GM12878 (cell line): ENCODE measurements around the gene CDK16. TPM values are rescaled to one million over a fixed set of nuclear protein-coding genes. Genes with fewer than 3 reads are reported as not detected.

Experiments
- BCL11A ChIP-seq: IDR thresholded peaks from 2 replicates; pipeline ENCODE4 v1.6.1; 2011; ENCODE audit warnings: low read depth, low read length
- CEBPB ChIP-seq, 2 experiments: fragments of 150-350 bp in 1 of 2; IDR thresholded peaks; 2 replicates each; pipeline ENCODE4 v1.6.1; 2012 to 2014; ENCODE audit warnings: low read depth in 2 of 2, low read length in 2 of 2, borderline replicate concordance in 1 of 2, inconsistent platforms in 1 of 2
- CHD1 ChIP-seq: IDR thresholded peaks from 2 replicates; pipeline ENCODE4 v1.6.1; 2012; ENCODE audit warnings: low read depth, low read length, improper control_type of control experiment
- ESRRA ChIP-seq: IDR thresholded peaks from 2 replicates; pipeline ENCODE4 v1.6.1; 2012; ENCODE audit warnings: mild to moderate bottlenecking, low read length, improper control_type of control experiment
- EZH2 ChIP-seq: IDR thresholded peaks from 2 replicates; pipeline ENCODE4 v1.6.1; 2012; ENCODE audit warnings: low read depth, mild to moderate bottlenecking, control low read depth, inconsistent platforms, low read length, borderline replicate concordance; ENCODE audit not compliant: control insufficient read depth
- GATAD2B ChIP-seq: fragments of 450-650 bp; conservative IDR thresholded peaks from 2 replicates; pipeline ENCODE4 v1.6.1; 2017; ENCODE audit warnings: low read depth, mild to moderate bottlenecking, moderate library complexity
- HDGF ChIP-seq: fragments of 450-650 bp; IDR thresholded peaks from 2 replicates; pipeline ENCODE4 v1.6.1; 2016; ENCODE audit warnings: antibody characterized with exemption
- JUNB ChIP-seq: IDR thresholded peaks from 2 replicates; pipeline ENCODE4 v1.6.1; 2016; ENCODE audit warnings: antibody characterized with exemption, mild to moderate bottlenecking
- JUND ChIP-seq: IDR thresholded peaks from 2 replicates; pipeline ENCODE4 v1.6.1; 2012; ENCODE audit warnings: low read depth, mild to moderate bottlenecking, low read length, improper control_type of control experiment, moderate library complexity
- PML ChIP-seq: IDR thresholded peaks from 2 replicates; pipeline ENCODE4 v1.6.1; 2012; ENCODE audit warnings: low read length, inconsistent platforms
- SIX5 ChIP-seq: IDR thresholded peaks from 2 replicates; pipeline ENCODE4 v1.6.1; 2011; ENCODE audit warnings: mild to moderate bottlenecking, low read depth, low read length, moderate library complexity; ENCODE audit not compliant: severe bottlenecking
- SMAD5 ChIP-seq: IDR thresholded peaks from 2 replicates; pipeline ENCODE4 v1.6.1; 2016; ENCODE audit warnings: antibody characterized with exemption, low read depth
- SUPT20H ChIP-seq: IDR thresholded peaks from 2 replicates; pipeline ENCODE4 v1.6.1; 2011; ENCODE audit warnings: low read depth, mild to moderate bottlenecking, low read length, moderate library complexity, borderline replicate concordance; ENCODE audit not compliant: control insufficient read depth
- TCF12 ChIP-seq: IDR thresholded peaks from 2 replicates; pipeline ENCODE4 v1.6.1; 2011; ENCODE audit warnings: low read depth, mild to moderate bottlenecking, low read length
- TCF7 ChIP-seq: IDR thresholded peaks from 2 replicates; pipeline ENCODE4 v1.6.1; 2014; ENCODE audit warnings: antibody characterized with exemption, borderline replicate concordance
- WRNIP1 ChIP-seq: IDR thresholded peaks from 2 replicates; pipeline ENCODE4 v1.6.1; 2011; ENCODE audit warnings: low read depth, low read length, improper control_type of control experiment, borderline replicate concordance
- ZNF622 ChIP-seq: fragments of 450-650 bp; IDR thresholded peaks from 2 replicates; pipeline ENCODE4 v1.6.1; 2017; ENCODE audit warnings: mild to moderate bottlenecking, inconsistent platforms
- polyA plus RNA-seq, 11 experiments: library from polyadenylated mRNA; depleted of rRNA in 4 of 11; unstranded in 6 of 11; stranded (reverse) in 5 of 11; fragments of >200 nt; fragmentation: Nextera tagmentation in 4 of 11; fragmentation: Illumina TruSeq in 1 of 11; extraction: Ambion mirVana in 4 of 11; extraction: Trizol in 1 of 11; gene quantifications; 1 replicate in 1 of 11; 2 replicates in 10 of 11; pipeline versions ENCODE4 v1.2.1 to v1.2.3, GENCODE V29; 2011 to 2016; ENCODE audit warnings: inconsistent platforms in 2 of 11, missing spikeins in 2 of 11, low read depth in 1 of 11
- total RNA-seq, 4 experiments: library from RNA; depleted of rRNA in 3 of 4; stranded (reverse); fragments of >200 nt in 3 of 4; fragmentation: Illumina TruSeq in 1 of 4; extraction: Trizol in 1 of 4; gene quantifications; 2 replicates each; pipeline versions ENCODE4 v1.2.1 to v1.2.3, GENCODE V29; 2013 to 2021
- TF ChIP-seq, protein P1 (sequence below): IDR thresholded peaks from 2 replicates; pipeline ENCODE4 v1.6.1; 2012; ENCODE audit warnings: low read depth, low read length, improper control_type of control experiment
- TF ChIP-seq, protein P2 (sequence below): IDR thresholded peaks from 2 replicates; pipeline ENCODE4 v1.6.1; 2011; ENCODE audit warnings: borderline replicate concordance, low read depth, mild to moderate bottlenecking, moderate library complexity, low read length; ENCODE audit not compliant: insufficient read depth, poor library complexity, severe bottlenecking
- TF ChIP-seq, protein P3 (sequence below): fragments of 450-650 bp; IDR thresholded peaks from 2 replicates; pipeline ENCODE4 v1.6.1; 2017; ENCODE audit warnings: antibody characterized with exemption, mild to moderate bottlenecking, moderate library complexity
- TF ChIP-seq, protein P4 (sequence below): fragments of 450-650 bp; formaldehyde crosslinking; IDR thresholded peaks from 2 replicates; pipeline ENCODE4 v1.4.0; 2020; ENCODE audit warnings: mild to moderate bottlenecking, moderate library complexity

The CDK16 gene
- total and polyA plus RNA-seq, 10 of the 15 experiments (the other 5 are each of a cell fraction or from before 2014, with no cell fraction given): 2.4 to 75.1 (median 48.2) TPM

DNA sequence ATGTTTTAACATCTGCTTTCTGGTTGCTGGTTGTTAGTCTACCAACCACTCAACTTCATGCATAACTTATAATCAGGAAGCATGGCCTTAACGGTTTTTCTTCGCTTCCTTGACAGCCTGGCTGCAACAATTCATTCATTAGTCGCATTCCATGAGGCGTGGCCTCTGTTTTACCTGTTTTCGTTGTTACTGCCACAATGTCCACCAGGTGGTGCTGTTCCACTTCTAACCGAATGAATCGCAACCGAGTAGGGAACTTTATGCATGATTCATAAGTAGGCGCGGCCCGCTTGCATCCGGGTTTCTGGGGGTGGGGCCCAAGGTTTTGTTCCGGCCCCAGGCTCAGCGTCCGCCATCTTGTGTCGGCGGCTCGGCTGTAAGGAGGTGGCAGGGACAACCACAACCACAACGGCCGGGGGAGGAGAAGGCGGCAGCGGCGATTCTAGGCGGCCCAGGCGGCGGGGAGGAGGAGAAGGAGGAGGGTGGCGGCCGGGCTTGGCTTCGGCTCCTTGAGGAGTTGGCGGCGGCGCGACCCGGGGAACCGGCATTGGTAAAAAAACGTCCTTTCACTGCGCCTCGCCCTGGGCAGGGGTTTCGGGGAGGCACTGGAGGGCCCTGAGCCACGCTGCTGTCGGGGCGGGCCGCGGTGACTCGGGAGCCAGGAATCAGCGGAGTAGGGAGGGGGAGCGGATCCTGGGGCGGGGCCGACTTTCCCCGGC lies 24.8 kb upstream of the CDK16 start, which contains the start of gene UBA1 (continued):
- TF ChIP-seq, protein P1, sequence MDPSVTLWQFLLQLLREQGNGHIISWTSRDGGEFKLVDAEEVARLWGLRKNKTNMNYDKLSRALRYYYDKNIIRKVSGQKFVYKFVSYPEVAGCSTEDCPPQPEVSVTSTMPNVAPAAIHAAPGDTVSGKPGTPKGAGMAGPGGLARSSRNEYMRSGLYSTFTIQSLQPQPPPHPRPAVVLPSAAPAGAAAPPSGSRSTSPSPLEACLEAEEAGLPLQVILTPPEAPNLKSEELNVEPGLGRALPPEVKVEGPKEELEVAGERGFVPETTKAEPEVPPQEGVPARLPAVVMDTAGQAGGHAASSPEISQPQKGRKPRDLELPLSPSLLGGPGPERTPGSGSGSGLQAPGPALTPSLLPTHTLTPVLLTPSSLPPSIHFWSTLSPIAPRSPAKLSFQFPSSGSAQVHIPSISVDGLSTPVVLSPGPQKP: no peak; the same call in 1 of the 2 replicates
- TF ChIP-seq BCL11A (no peak), WRNIP1 (no peak), JUNB (no peak), SIX5 (no peak), JUND (no peak), ZNF622 (no peak), EZH2 (no peak), GATAD2B (peak; percentile 55; the same call in 1 of the 2 replicates), CEBPB (IDR thresholded peaks at IDR 0.05; ENCODE audit: borderline replicate concordance in 1 of 2, low read depth in 2 of 2, low read length in 2 of 2) (no peak), TCF7 (no peak), HDGF (no peak), SMAD5 (0 out of 2 replicates have a peak, but pooled peaks have one; percentile 64), SUPT20H (no peak), TCF12 (peak; percentile 19; the same call in 1 of the 2 replicates), ESRRA (no peak), CHD1 (0 out of 2 replicates have a peak, but pooled peaks have one; percentile 87), PML (peak; percentile 87)
- TF ChIP-seq, protein P2, sequence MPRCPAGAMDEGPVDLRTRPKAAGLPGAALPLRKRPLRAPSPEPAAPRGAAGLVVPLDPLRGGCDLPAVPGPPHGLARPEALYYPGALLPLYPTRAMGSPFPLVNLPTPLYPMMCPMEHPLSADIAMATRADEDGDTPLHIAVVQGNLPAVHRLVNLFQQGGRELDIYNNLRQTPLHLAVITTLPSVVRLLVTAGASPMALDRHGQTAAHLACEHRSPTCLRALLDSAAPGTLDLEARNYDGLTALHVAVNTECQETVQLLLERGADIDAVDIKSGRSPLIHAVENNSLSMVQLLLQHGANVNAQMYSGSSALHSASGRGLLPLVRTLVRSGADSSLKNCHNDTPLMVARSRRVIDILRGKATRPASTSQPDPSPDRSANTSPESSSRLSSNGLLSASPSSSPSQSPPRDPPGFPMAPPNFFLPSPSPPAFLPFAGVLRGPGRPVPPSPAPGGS: no peak
- TF ChIP-seq, protein P3, sequence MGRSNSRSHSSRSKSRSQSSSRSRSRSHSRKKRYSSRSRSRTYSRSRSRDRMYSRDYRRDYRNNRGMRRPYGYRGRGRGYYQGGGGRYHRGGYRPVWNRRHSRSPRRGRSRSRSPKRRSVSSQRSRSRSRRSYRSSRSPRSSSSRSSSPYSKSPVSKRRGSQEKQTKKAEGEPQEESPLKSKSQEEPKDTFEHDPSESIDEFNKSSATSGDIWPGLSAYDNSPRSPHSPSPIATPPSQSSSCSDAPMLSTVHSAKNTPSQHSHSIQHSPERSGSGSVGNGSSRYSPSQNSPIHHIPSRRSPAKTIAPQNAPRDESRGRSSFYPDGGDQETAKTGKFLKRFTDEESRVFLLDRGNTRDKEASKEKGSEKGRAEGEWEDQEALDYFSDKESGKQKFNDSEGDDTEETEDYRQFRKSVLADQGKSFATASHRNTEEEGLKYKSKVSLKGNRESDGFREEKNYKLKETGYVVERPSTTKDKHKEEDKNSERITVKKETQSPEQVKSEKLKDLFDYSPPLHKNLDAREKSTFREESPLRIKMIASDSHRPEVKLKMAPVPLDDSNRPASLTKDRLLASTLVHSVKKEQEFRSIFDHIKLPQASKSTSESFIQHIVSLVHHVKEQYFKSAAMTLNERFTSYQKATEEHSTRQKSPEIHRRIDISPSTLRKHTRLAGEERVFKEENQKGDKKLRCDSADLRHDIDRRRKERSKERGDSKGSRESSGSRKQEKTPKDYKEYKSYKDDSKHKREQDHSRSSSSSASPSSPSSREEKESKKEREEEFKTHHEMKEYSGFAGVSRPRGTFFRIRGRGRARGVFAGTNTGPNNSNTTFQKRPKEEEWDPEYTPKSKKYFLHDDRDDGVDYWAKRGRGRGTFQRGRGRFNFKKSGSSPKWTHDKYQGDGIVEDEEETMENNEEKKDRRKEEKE: no peak
- TF ChIP-seq, protein P4, sequence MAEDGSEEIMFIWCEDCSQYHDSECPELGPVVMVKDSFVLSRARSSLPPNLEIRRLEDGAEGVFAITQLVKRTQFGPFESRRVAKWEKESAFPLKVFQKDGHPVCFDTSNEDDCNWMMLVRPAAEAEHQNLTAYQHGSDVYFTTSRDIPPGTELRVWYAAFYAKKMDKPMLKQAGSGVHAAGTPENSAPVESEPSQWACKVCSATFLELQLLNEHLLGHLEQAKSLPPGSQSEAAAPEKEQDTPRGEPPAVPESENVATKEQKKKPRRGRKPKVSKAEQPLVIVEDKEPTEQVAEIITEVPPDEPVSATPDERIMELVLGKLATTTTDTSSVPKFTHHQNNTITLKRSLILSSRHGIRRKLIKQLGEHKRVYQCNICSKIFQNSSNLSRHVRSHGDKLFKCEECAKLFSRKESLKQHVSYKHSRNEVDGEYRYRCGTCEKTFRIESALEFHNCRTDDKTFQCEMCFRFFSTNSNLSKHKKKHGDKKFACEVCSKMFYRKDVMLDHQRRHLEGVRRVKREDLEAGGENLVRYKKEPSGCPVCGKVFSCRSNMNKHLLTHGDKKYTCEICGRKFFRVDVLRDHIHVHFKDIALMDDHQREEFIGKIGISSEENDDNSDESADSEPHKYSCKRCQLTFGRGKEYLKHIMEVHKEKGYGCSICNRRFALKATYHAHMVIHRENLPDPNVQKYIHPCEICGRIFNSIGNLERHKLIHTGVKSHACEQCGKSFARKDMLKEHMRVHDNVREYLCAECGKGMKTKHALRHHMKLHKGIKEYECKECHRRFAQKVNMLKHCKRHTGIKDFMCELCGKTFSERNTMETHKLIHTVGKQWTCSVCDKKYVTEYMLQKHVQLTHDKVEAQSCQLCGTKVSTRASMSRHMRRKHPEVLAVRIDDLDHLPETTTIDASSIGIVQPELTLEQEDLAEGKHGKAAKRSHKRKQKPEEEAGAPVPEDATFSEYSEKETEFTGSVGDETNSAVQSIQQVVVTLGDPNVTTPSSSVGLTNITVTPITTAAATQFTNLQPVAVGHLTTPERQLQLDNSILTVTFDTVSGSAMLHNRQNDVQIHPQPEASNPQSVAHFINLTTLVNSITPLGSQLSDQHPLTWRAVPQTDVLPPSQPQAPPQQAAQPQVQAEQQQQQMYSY (CRISPR knock-in tag): no peak
